Hepatocyte (in vitro differentiated cells): ENCODE data around the gene TBXAS1. TPM values are rescaled to one million over a fixed set of nuclear protein-coding genes. Genes with fewer than 3 reads are reported as not detected.

ENCODE experiments used
- DNase-seq: peaks from one replicate; pipeline ENCODE4 v3.0.0-alpha.2; 2016; ENCODE audit warnings: low spot score
- H2AFZ ChIP-seq: fragments of 200-600 bp; sonication (generic); 2 replicates; pipeline ENCODE4 v1.6.0; 2016; ENCODE audit warnings: antibody characterized with exemption, mild to moderate bottlenecking
- H3K27ac ChIP-seq: fragments of 200-600 bp; sonication (generic); 2 replicates; pipeline ENCODE4 v1.5.1; 2016; ENCODE audit warnings: mild to moderate bottlenecking
- H3K27me3 ChIP-seq: fragments of 200-600 bp; sonication (generic); 2 replicates; pipeline ENCODE4 v1.6.1; 2016
- H3K36me3 ChIP-seq: fragments of 200-600 bp; sonication (generic); replicated peaks from 2 replicates; pipeline ENCODE4 v1.5.1; 2016; ENCODE audit warnings: low read depth; ENCODE audit not compliant: insufficient read depth
- H3K4me1 ChIP-seq: fragments of 200-600 bp; sonication (generic); 2 replicates; pipeline ENCODE4 v1.5.1; 2016; ENCODE audit warnings: mild to moderate bottlenecking, moderate library complexity; ENCODE audit not compliant: insufficient read depth
- H3K4me2 ChIP-seq: fragments of 200-600 bp; sonication (generic); 2 replicates; pipeline ENCODE4 v1.6.0; 2016
- H3K4me3 ChIP-seq: fragments of 200-600 bp; sonication (generic); 2 replicates; pipeline ENCODE4 v1.5.1; 2016; ENCODE audit warnings: mild to moderate bottlenecking
- H3K79me2 ChIP-seq: fragments of 200-600 bp; sonication (generic); 2 replicates; pipeline ENCODE4 v1.6.0; 2017; ENCODE audit warnings: mild to moderate bottlenecking
- H3K9me2 ChIP-seq: fragments of 200-600 bp; sonication (generic); replicated peaks from 2 replicates; pipeline ENCODE4 v1.6.0; 2017; ENCODE audit warnings: mild to moderate bottlenecking; ENCODE audit not compliant: insufficient read depth
- H3K9me3 ChIP-seq: fragments of 200-600 bp; sonication (generic); 2 replicates; pipeline ENCODE4 v1.5.1; 2016; ENCODE audit warnings: low read depth, mild to moderate bottlenecking
- H4K20me1 ChIP-seq: fragments of 200-600 bp; sonication (generic); 2 replicates; pipeline ENCODE4 v1.6.0; 2016; ENCODE audit warnings: mild to moderate bottlenecking; ENCODE audit not compliant: insufficient read depth, poor library complexity, severe bottlenecking
- EZH2 ChIP-seq: fragments of 200-600 bp; sonication (generic); IDR thresholded peaks from 2 replicates; pipeline ENCODE4 v1.6.1; 2016; ENCODE audit warnings: antibody characterized with exemption, mild to moderate bottlenecking, borderline replicate concordance
- EZH2phosphoT487 ChIP-seq: fragments of 200-600 bp; sonication (generic); IDR thresholded peaks from one replicate; pipeline ENCODE4 v1.6.1; 2018; ENCODE audit warnings: antibody characterized with exemption, mild to moderate bottlenecking, low read depth, moderate library complexity; ENCODE audit not compliant: unreplicated experiment, severe bottlenecking
- WGBS: methylation state at CpG from one replicate; pipeline ENCODE4 v1.1.6; 2016; ENCODE audit warnings: low lambda C conversion rate; ENCODE audit errors: missing lambda C conversion rate; 5-methylcytosine and 5-hydroxymethylcytosine counted together
- polyA plus RNA-seq: library from polyadenylated mRNA; unstranded; fragments of >200 nt; fragmentation: Nextera tagmentation; extraction: Ambion mirVana; gene quantifications from 2 replicates; pipeline ENCODE4 v1.2.1, GENCODE V29; 2016
- total RNA-seq: library from RNA; depleted of rRNA; stranded (reverse); fragments of >200 nt; gene quantifications from 2 replicates; pipeline ENCODE4 v1.2.3, GENCODE V29; 2014
- TF ChIP-seq, protein P1 (sequence below): fragments of 200-600 bp; sonication (generic); IDR thresholded peaks from 2 replicates; pipeline ENCODE4 v1.5.1; 2016; ENCODE audit warnings: antibody characterized with exemption, mild to moderate bottlenecking; ENCODE audit not compliant: poor library complexity

The TBXAS1 gene
- total and polyA plus RNA-seq, 2 experiments from 2014 or later = 3.9 to 11.5 TPM

- peaks cover 4% of the 10 kb centered on the region for H3K4me1 ChIP-seq
- no peaks in the 10 kb centered on the region for H3K27me3 ChIP-seq
- H2AFZ ChIP-seq = no peak overlapping the region
- H3K9me2 ChIP-seq = no peaks in the 10 kb centered on the region
- no peak overlapping the region for H3K27ac ChIP-seq
- DNase-seq = no peak
- H3K36me3 ChIP-seq = no peaks in the 10 kb centered on the region
- no peaks in the 10 kb centered on the region for H4K20me1 ChIP-seq
- no peak overlapping the region for H3K4me3 ChIP-seq
- TF ChIP-seq EZH2 (no peak), EZH2phosphoT487 (no peak)
- TF ChIP-seq, protein P1, sequence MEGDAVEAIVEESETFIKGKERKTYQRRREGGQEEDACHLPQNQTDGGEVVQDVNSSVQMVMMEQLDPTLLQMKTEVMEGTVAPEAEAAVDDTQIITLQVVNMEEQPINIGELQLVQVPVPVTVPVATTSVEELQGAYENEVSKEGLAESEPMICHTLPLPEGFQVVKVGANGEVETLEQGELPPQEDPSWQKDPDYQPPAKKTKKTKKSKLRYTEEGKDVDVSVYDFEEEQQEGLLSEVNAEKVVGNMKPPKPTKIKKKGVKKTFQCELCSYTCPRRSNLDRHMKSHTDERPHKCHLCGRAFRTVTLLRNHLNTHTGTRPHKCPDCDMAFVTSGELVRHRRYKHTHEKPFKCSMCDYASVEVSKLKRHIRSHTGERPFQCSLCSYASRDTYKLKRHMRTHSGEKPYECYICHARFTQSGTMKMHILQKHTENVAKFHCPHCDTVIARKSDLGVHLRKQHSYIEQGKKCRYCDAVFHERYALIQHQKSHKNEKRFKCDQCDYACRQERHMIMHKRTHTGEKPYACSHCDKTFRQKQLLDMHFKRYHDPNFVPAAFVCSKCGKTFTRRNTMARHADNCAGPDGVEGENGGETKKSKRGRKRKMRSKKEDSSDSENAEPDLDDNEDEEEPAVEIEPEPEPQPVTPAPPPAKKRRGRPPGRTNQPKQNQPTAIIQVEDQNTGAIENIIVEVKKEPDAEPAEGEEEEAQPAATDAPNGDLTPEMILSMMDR = no peak
- no peaks in the 10 kb centered on the region for H3K79me2 ChIP-seq
- WGBS = 54% methylated on average over 2 of the region's 2 CpGs
- no peaks in the 10 kb centered on the region for H3K9me3 ChIP-seq
- H3K4me2 ChIP-seq = no peak overlapping the region
Observed at GRCh38 chr7:139886206-139886605, 57.1 kb downstream of the TBXAS1 start.

DNA sequence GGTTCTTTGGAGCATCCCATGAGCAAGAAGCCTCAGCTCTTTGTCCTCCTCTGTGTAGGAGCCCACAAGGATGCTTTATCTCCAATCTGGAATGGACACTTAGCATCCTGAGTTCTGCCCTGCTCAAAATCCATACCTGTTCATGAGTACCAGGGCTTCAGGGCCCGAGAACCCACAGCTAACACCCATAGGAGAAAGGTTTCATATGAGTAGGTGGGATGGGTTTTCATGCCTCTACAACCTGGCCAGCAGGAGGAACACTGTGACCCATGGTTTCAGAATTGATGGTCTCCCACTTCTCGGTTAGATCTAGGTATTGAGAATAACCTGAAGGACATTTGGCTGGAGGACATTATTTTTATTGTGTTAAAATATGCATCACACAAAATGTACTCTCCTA is 57.8 kb downstream of the TBXAS1 start:
- DNase-seq = no peak
- Histone ChIP-seq H3K79me2 (no peaks in the 10 kb centered on the region), H3K27ac (no peak overlapping the region), H3K4me1 (peaks cover 4% of the 10 kb centered on the region), H3K36me3 (no peaks in the 10 kb centered on the region), H3K4me2 (no peak overlapping the region), H3K9me2 (no peaks in the 10 kb centered on the region), H3K27me3 (no peaks in the 10 kb centered on the region), H3K4me3 (no peak overlapping the region), H2AFZ (no peak overlapping the region), H3K9me3 (no peaks in the 10 kb centered on the region), H4K20me1 (no peaks in the 10 kb centered on the region)
- 85% methylated on average over 2 of the region's 2 CpGs for WGBS
- TF ChIP-seq, protein P1 = no peak
- TF ChIP-seq EZH2 = no peak
- TF ChIP-seq EZH2phosphoT487 = no peak

GRCh38 chr7:139887992-139888481 is 59.0 kb downstream of the TBXAS1 start:
- no peaks in the 10 kb centered on the region for H3K9me2 ChIP-seq
- peaks cover 4% of the 10 kb centered on the region for H3K4me1 ChIP-seq
- no peaks in the 10 kb centered on the region for H3K9me3 ChIP-seq
- H3K36me3 ChIP-seq = no peaks in the 10 kb centered on the region
- H4K20me1 ChIP-seq = no peaks in the 10 kb centered on the region
- no peak overlapping the region for H3K4me2 ChIP-seq
- no peaks in the 10 kb centered on the region for H3K27me3 ChIP-seq
- H3K4me3 ChIP-seq = no peak overlapping the region
- TF ChIP-seq, protein P1 = no peak
- TF ChIP-seq EZH2phosphoT487 (no peak), EZH2 (no peak)
- no peaks in the 10 kb centered on the region for H3K79me2 ChIP-seq
- H3K27ac ChIP-seq = no peak overlapping the region
- DNase-seq = no peak
- 84% methylated on average over 5 of the region's 5 CpGs for WGBS
- no peak overlapping the region for H2AFZ ChIP-seq
